GM12878 (cell line): ENCODE data around the gene LRP1B. TPM values are rescaled to one million over a fixed set of nuclear protein-coding genes. Genes with fewer than 3 reads are reported as not detected.

Experiments
- ATAC-seq: fragments of 200-7000 bp; cut with Tn5 transposase; 3 replicates; pipeline ENCODE4 v1.9.1; 2020; ENCODE audit warnings: mild to moderate bottlenecking, moderate library complexity
- BruUV-seq: library from RNA; stranded (reverse); fragments of 400-500 nt; replicated peaks from 2 replicates; lab custom pipeline; 2021; lab: Mats Ljungman, UMichigan
- CTCF ChIA-PET: fragments of 300-600 bp; sonication (Branson Sonifier 250); formaldehyde crosslinking; extraction: SDS; loops from one replicate; lab custom pipeline; 2021; ENCODE audit warnings: inconsistent platforms; lab: Yijun Ruan, JAX
- POLR2A ChIA-PET: fragments of 350-600 bp; formaldehyde crosslinking; extraction: SDS; loops from one replicate; lab custom pipeline; 2021; ENCODE audit warnings: inconsistent platforms; lab: Charles Lee
- RAD21 ChIA-PET: fragments of 300-600 bp; sonication (Branson Sonifier 250); formaldehyde crosslinking; loops from one replicate; lab custom pipeline; 2023; ENCODE audit warnings: antibody characterized with exemption; ENCODE audit not compliant: unreplicated experiment; lab: Charles Lee
- SMC1A ChIA-PET: fragments of 300-600 bp; sonication (Branson Sonifier 250); formaldehyde crosslinking; loops from one replicate; lab custom pipeline; 2023; ENCODE audit not compliant: unreplicated experiment, uncharacterized antibody; lab: Charles Lee
- DNase-seq: peaks from one replicate; pipeline ENCODE4 v3.0.0-alpha.2; 2011; ENCODE audit warnings: low read depth, low spot score
- FAIRE-seq: peaks from 3 replicates; lab custom pipeline; 2011; peaks lifted over from hg19 to GRCh38; lab: Jason Lieb, UNC
- H2AFZ ChIP-seq: 2 replicates; pipeline ENCODE4 v1.6.0; 2011; ENCODE audit warnings: low read depth, low read length, control low read depth; ENCODE audit not compliant: control insufficient read depth
- H3K27ac ChIP-seq: 2 replicates; pipeline ENCODE4 v1.5.1; 2011; ENCODE audit warnings: control low read depth; ENCODE audit not compliant: control insufficient read depth, insufficient read depth
- H3K27me3 ChIP-seq, 2 experiments: replicated peaks in 1 of 2; 2 replicates each; pipeline versions ENCODE4 v1.6.0 to v1.6.1; 2011; ENCODE audit warnings: low read length in 1 of 2; ENCODE audit not compliant: control insufficient read depth in 2 of 2, insufficient read depth in 2 of 2
- H3K36me3 ChIP-seq, 2 experiments: 2 replicates each; pipeline ENCODE4 v1.5.1; 2011; ENCODE audit warnings: low read length in 1 of 2; ENCODE audit not compliant: control insufficient read depth in 2 of 2, insufficient read depth in 2 of 2
- H3K4me1 ChIP-seq: 2 replicates; pipeline ENCODE4 v1.6.1; 2011; ENCODE audit warnings: mild to moderate bottlenecking, low read length, moderate library complexity, mixed read lengths; ENCODE audit not compliant: control insufficient read depth, insufficient read depth
- H3K4me2 ChIP-seq: 2 replicates; pipeline ENCODE4 v1.6.0; 2011; ENCODE audit warnings: control low read depth; ENCODE audit not compliant: control insufficient read depth, insufficient read depth
- H3K4me3 ChIP-seq: fragments of 200-600 bp; sonication (generic); 2 replicates; pipeline ENCODE4 v1.5.1; 2016
- H3K79me2 ChIP-seq: 2 replicates; pipeline ENCODE4 v1.6.0; 2011; ENCODE audit warnings: low read length; ENCODE audit not compliant: control insufficient read depth, insufficient read depth
- H3K9ac ChIP-seq: 2 replicates; pipeline ENCODE4 v1.8.0; 2011; ENCODE audit warnings: low read length, control low read depth, mixed read lengths; ENCODE audit not compliant: control insufficient read depth, insufficient read depth
- H3K9me3 ChIP-seq: replicated peaks from 3 replicates; pipeline ENCODE4 v1.5.1; 2011; ENCODE audit warnings: mild to moderate bottlenecking, low read length; ENCODE audit not compliant: control insufficient read depth, insufficient read depth
- H4K20me1 ChIP-seq: 2 replicates; pipeline ENCODE4 v1.6.0; 2011; ENCODE audit not compliant: control insufficient read depth, insufficient read depth
- ATF7 ChIP-seq: fragments of 450-650 bp; IDR thresholded peaks from 2 replicates; pipeline ENCODE4 v1.6.1; 2016; ENCODE audit warnings: low read depth, mild to moderate bottlenecking
- BRCA1 ChIP-seq: IDR thresholded peaks from 2 replicates; pipeline ENCODE4 v1.6.1; 2011; ENCODE audit warnings: low read depth, low read length, improper control_type of control experiment
- CREB1 ChIP-seq: IDR thresholded peaks from 2 replicates; pipeline ENCODE4 v1.6.1; 2012; ENCODE audit warnings: low read depth, mild to moderate bottlenecking, inconsistent platforms
- DPF2 ChIP-seq: fragments of 450-650 bp; IDR thresholded peaks from 2 replicates; pipeline ENCODE4 v1.6.1; 2017; ENCODE audit warnings: mild to moderate bottlenecking
- JUNB ChIP-seq: IDR thresholded peaks from 2 replicates; pipeline ENCODE4 v1.6.1; 2016; ENCODE audit warnings: antibody characterized with exemption, mild to moderate bottlenecking
- KDM1A ChIP-seq: fragments of 200-600 bp; sonication (generic); IDR thresholded peaks from 2 replicates; pipeline ENCODE4 v1.6.1; 2016; ENCODE audit warnings: borderline replicate concordance
- MEF2A ChIP-seq: IDR thresholded peaks from 2 replicates; pipeline ENCODE4 v1.6.1; 2011; ENCODE audit warnings: low read depth, mild to moderate bottlenecking, low read length, moderate library complexity; ENCODE audit not compliant: insufficient read depth
- MTA2 ChIP-seq: fragments of 450-650 bp; IDR thresholded peaks from 2 replicates; pipeline ENCODE4 v1.6.1; 2016; ENCODE audit warnings: low read depth, mild to moderate bottlenecking, moderate library complexity
- SP1 ChIP-seq: IDR thresholded peaks from one replicate; pipeline ENCODE4 v1.6.1; 2011; ENCODE audit warnings: low read depth, low read length
- SPI1 ChIP-seq: IDR thresholded peaks from 2 replicates; pipeline ENCODE4 v1.6.1; 2011; ENCODE audit warnings: low read depth, mild to moderate bottlenecking, low read length, moderate library complexity, borderline replicate concordance; ENCODE audit not compliant: insufficient read depth
- TBL1XR1 ChIP-seq: IDR thresholded peaks from 2 replicates; pipeline ENCODE4 v1.6.1; 2012; ENCODE audit warnings: low read depth, low read length, improper control_type of control experiment
- ZNF687 ChIP-seq: fragments of 450-650 bp; IDR thresholded peaks from 2 replicates; pipeline ENCODE4 v1.6.1; 2017; ENCODE audit warnings: mild to moderate bottlenecking, moderate library complexity
- whole genome bisulfite sequencing: methylation state at CpG from one replicate; pipeline ENCODE4 v1.1.6; 2016; ENCODE audit warnings: low lambda C conversion rate; ENCODE audit not compliant: insufficient replicate concordance, insufficient coverage; ENCODE audit errors: missing lambda C conversion rate; 5-methylcytosine and 5-hydroxymethylcytosine counted together
- in situ Hi-C: fragments of 300-500 bp; cut with MboI; formaldehyde crosslinking; loops from 9 replicates; pipeline ENCODE4 v1.14.3; 2018; ENCODE audit warnings: mixed read lengths
- intact Hi-C: fragments of 100-400 bp; cut with micrococcal nuclease; formaldehyde crosslinking; loops from one replicate; pipeline ENCODE4 v1.14.2; 2022; ENCODE audit not compliant: unreplicated experiment
- polyA plus RNA-seq, 11 experiments: library from polyadenylated mRNA; depleted of rRNA in 4 of 11; unstranded in 6 of 11; stranded (reverse) in 5 of 11; fragments of >200 nt; fragmentation: Nextera tagmentation in 4 of 11; fragmentation: Illumina TruSeq in 1 of 11; extraction: Ambion mirVana in 4 of 11; extraction: Trizol in 1 of 11; gene quantifications; 1 replicate in 1 of 11; 2 replicates in 10 of 11; pipeline versions ENCODE4 v1.2.1 to v1.2.3, GENCODE V29; 2011 to 2016; ENCODE audit warnings: inconsistent platforms in 2 of 11, missing spikeins in 2 of 11, low read depth in 1 of 11
- total RNA-seq, 4 experiments: library from RNA; depleted of rRNA in 3 of 4; stranded (reverse); fragments of >200 nt in 3 of 4; fragmentation: Illumina TruSeq in 1 of 4; extraction: Trizol in 1 of 4; gene quantifications; 2 replicates each; pipeline versions ENCODE4 v1.2.1 to v1.2.3, GENCODE V29; 2013 to 2021

LRP1B gene
- total and polyA plus RNA-seq, 10 of the 15 experiments (the other 5 are each of a cell fraction or from before 2014, with no cell fraction given), result under 0.01 to 0.06 (median 0.03) TPM; not detected in 5

GRCh38 chr2:140641163-140641562, 1489.7 kb downstream of the LRP1B start:
- H3K9ac ChIP-seq, result no peak overlapping the region
- WGBS, result 87% methylated on average over 1 of the region's 1 CpG
- ChIA-PET SMC1A (interaction anchor here (0.9 kb wide), 1 partner anchor 30 kb away, joined by 3 read pairs; no protein-coding TSS in a partner anchor), POLR2A (interaction anchor here (0.6 kb wide), 1 partner anchor 9 kb away, joined by 3 read pairs; no protein-coding TSS in a partner anchor), CTCF (interaction anchor here (1.2 kb wide), 1 partner anchor 55 kb away, joined by 6 read pairs; no protein-coding TSS in a partner anchor), RAD21 (no interaction called here)
- FAIRE-seq (no peak), DNase-seq (no peak), ATAC-seq (peak; percentile 63)
- H3K27me3 ChIP-seq, result no peaks in the 10 kb centered on the region
- no peaks in the 10 kb centered on the region for H4K20me1 ChIP-seq
- H3K4me3 ChIP-seq, result no peak overlapping the region
- H3K79me2 ChIP-seq, result no peaks in the 10 kb centered on the region
- TF ChIP-seq MEF2A (peak; percentile 37; the same call in 1 of the 2 replicates), TBL1XR1 (no peak), JUNB (peak; percentile 60)
- H3K4me1 ChIP-seq, result no peaks in the 10 kb centered on the region
- BruUV-seq, result no TSS peak
- no peak overlapping the region for H2AFZ ChIP-seq
- H3K36me3 ChIP-seq, result no peaks in the 10 kb centered on the region
- no peaks in the 10 kb centered on the region for H3K9me3 ChIP-seq
- no peak overlapping the region for H3K27ac ChIP-seq
- intact Hi-C loops (no loop called here), in situ Hi-C loops (no loop called here)
- no peak overlapping the region for H3K4me2 ChIP-seq

- in situ Hi-C loops, result no loop called here
- peak; percentile 97 for ATAC-seq
- BruUV-seq, result no TSS peak
- Histone ChIP-seq H3K4me2 (no peak overlapping the region), H3K4me1 (no peaks in the 10 kb centered on the region), H3K9ac (no peak overlapping the region), H3K27ac (no peak overlapping the region), H3K4me3 (no peak overlapping the region), H3K36me3 (no peaks in the 10 kb centered on the region), H3K9me3 (no peaks in the 10 kb centered on the region), H3K27me3 (no peaks in the 10 kb centered on the region), H3K79me2 (no peaks in the 10 kb centered on the region), H2AFZ (no peak overlapping the region), H4K20me1 (no peaks in the 10 kb centered on the region)
- intact Hi-C loops, result no loop called here
- ChIA-PET CTCF (no interaction called here), SMC1A (interaction anchor here (0.7 to 1.0 kb wide), 2 partner anchors 39 to 222 kb away, joined by 3 read pairs; no protein-coding TSS in a partner anchor), RAD21 (no interaction called here), POLR2A (no interaction called here)
- 22% methylated on average over 3 of the region's 3 CpGs for WGBS
- no peak for DNase-seq
- peak; percentile 44 for FAIRE-seq
- TF ChIP-seq ZNF687 (no peak), DPF2 (peak; percentile 53; the same call in 1 of the 2 replicates), SP1 (no peak), BRCA1 (no peak), KDM1A (no peak), MTA2 (peak; percentile 34; the same call in 1 of the 2 replicates), SPI1 (peak; percentile 97), CREB1 (no peak), ATF7 (peak; percentile 57)
Observed at GRCh38 chr2:140639628-140640027, 1491.2 kb downstream of the LRP1B start.
